CMK (cell line): ENCODE data around the gene NKAIN4.

ENCODE experiments used
- DNase-seq: peaks from one replicate; pipeline ENCODE4 v3.0.0-alpha.2; 2010; ENCODE audit warnings: low read depth

Gene NKAIN4

DNA sequence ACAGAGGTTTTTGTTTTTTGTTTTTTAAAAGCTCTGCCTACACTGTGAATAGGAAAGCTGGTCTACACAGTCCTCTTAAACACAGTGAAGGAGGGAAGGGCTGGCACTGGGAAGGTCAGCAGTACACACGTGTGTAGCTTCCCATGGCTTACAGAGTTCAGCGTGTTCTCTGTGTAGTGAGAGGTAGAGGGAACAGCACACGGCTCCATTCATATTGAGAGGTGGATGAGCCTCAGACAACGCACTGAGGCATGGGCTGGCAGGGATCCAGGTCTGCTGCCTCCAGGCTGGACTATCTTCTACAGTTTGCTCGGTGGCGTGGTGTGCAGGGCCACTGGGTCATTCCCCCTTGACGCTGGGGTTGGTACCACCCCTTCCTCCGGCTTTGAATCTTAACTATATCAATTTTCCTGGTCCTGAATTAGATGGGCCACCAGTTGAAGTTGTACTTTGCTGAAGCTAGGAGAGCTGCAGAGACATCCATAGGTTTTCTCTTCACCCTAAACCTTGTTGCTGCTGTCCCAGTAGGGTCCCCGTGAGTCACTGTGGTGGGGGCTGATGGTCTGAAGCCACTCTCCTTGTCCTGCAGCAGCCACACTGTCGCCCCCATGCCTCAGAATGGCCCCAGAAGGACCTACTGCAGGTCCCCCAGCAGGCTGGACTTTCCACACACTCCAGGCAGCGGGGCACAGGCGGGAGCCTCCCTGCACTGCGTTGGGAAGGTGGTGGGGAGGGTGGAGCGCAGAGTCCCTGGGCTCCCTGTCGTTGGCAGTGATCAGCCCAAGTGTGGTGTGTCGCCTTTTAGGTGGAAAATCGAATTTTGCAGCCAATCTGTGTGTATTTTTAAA, 20.3 kb upstream of the NKAIN4 start:
- DNase-seq: no peak

DNA sequence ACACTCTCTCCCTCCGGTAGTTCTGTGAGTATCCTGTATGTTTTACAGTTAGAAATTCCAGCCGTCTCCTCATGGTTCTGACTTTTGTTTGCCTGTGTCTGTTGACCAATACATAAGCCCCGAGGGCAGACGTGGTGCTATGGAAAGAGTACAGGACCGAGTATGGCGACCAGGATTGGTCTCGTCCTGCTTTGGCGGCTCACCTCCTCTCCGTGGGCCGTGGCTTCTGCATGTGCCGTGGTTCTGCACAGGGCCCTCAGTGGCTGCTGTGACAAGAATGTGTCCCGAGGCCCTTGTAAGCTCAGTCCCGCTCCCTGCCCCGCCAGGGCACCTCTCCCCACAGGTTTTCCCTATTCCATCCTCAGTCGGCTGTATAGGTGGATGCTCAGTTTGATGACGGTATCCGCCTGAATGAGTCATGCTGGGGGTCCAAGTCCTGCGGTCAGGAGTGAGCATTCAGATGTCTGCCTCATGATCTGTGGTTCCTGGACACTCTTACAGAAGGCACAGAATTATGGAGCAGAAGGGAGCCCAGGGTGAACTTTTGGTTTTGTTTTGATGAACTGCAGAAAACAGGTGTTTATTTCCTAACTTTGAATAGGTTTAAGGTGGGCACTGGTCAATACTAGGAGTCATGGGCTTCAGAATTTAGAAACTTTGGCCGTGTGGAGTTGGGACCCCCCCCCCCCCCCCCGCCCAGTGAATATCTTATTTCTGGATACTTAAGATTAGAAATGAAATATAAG, 19.5 kb upstream of the NKAIN4 start:
- DNase-seq: no peak

DNA sequence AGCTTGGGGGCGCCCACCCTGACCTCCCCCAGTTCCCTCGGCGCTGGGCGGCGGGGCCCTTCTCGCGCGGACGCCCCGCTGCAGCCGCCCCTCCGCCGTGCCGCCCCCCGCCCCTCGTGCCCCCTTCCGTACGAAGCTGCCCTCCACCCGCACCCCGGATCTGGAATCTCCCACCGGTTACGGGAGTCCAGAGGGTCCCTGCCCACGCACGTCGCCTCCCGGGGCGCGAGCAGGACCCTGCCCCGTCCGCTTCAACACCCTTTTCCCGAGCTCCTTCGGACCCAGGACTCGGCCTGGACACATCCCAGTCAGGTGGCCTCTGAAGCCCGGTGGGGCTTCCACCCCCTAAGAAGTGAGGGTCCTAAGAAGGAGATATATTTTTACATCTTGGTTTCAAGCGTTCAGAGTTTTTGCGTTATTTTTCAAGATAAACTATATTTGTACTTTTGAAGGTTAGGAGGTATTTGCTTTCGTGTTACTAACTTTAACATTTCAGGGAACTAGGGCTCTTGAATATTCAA, 18.9 kb upstream of the NKAIN4 start:
- no peak for DNase-seq

GRCh38 chr20:63272105-63273058, 18.1 kb upstream of the NKAIN4 start, which contains the start of gene ARFGAP1:
Gene ARFGAP1, plus strand, starts transcription at chr20:63272813. Its CDS starts 2,768 bp downstream, at chr20:63275581.
- peak; percentile 82 for DNase-seq

DNA sequence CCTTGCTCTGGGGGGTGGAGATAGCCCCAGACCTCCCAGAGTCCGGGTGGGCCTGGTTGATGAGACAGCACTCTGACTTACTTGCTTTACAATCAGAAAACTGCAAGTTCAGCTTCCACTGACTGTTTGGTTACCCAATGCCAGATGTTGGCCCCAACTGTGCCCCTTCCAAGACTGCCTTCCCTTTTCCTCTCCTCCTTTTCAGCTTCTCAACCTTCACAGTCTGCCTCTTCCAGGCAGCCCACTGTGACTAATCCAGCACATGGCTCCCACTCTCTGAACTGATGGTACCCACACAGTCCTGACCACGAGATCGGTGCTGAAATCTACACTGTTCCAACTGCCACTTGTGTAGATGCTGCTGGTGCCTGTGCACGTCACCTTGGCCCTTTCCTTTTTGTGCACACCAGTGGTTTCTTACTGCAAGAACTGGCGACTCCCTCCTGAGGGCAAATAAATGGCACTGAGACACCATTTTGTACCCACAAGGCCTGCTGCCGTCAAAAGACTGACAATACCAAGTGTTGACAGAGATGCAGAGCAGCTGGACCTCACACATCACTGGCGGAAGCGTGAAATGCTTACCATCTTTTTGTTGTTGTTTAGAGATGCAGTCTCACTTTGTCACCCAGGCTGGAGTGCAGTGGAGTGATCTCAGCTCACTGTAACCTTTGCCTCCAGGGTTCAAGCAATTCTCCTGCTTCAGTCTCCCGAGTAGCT, 16.5 kb upstream of the NKAIN4 start:
- no peak for DNase-seq

- no peak for DNase-seq
These were observed 15.5 kb upstream of the NKAIN4 start for GRCh38 chr20:63269724-63270123.

DNA sequence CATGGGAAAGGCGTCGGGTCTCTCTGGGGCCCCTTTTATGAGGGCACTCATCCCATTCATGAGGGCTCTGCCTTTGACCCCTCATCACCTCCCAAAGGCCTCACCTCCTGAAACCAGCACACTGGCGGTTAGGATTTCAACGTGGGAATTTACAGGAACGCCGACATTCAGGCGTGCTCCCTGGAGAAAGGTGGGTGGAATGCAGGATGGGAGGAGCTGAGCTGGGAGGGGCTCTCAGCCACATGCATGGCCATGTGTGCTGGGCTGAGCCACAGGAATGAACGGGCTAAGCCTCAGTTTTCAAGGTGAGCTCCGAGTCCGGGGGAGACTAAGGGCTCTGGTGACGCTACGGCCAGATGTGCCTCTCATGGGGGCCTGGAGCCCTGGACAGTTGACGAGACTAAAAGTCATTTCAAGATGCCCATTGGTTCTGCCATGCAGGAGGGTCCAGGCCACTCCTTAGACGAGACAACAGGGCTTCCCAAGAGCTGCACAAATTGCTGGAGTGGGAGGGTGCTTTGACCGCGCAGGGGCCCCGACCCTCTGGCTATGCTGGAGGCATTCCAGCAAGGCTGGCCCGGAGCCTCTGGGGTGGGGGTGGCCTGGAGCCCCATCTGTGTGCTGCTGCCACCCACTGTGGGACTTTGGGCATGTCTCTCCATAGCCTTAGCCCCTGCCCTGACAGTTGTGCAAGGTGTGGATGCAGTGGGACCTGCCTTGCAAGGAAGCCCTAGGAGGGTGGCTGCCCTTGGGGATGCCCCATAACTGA, 14.6 kb upstream of the NKAIN4 start:
- no peak for DNase-seq

GRCh38 chr20:63268256-63268655, 14.0 kb upstream of the NKAIN4 start:
- DNase-seq: no peak

DNA sequence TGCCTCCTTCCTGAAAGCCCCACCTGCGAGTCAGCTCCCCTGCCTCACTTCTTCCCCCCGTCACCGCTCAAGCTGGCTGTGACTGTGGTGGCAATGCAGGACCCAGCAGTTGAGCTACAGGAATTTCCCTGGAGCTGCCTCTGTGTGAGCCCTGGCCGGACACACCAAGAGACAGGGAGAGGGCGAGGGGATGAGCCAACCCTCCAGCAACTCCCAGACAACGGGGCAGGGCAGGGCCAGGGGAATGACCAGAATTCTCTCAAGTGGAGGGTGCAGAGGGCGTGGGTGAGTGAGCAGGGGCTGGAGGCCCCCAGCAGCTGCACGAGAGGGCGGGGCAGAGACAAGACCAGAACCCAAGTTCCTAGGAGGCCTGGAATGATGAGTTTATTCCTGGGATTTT, 13.4 kb upstream of the NKAIN4 start:
- no peak for DNase-seq

DNA sequence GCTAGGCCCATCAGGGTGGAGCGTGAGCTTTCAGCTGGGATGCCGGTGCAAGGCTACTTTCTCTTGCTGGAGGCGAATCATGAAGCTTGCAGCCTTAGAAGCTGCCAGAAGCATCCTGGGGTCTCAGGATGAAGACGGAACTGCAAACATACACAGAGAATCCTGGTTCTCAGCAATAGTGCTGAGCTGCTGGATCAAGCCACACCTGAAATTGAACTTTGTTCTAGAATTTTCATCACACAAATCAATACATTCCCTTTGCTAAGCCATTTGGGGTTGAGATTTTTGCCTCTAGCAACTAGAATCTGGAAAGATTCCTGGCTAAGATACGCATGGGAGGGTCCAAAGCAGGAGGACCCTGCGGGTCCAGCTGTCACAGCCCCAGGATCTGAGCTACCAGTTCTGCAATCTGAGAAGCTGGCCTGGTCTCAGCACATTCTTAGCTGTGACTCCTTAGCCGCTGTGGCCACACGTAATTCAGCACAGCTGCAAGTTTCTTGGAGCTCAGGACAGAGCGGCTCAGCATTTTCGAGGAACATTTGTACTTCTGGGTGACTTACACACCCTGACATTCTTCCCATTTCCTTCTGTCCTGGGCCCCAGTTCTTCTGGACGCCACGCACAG, 11.7 kb upstream of the NKAIN4 start:
- DNase-seq: no peak

- DNase-seq: no peak
These were observed 10.3 kb upstream of the NKAIN4 start for GRCh38 chr20:63264519-63264918.

- no peak for DNase-seq
These were observed 9.7 kb upstream of the NKAIN4 start for GRCh38 chr20:63264000-63264399.

DNA sequence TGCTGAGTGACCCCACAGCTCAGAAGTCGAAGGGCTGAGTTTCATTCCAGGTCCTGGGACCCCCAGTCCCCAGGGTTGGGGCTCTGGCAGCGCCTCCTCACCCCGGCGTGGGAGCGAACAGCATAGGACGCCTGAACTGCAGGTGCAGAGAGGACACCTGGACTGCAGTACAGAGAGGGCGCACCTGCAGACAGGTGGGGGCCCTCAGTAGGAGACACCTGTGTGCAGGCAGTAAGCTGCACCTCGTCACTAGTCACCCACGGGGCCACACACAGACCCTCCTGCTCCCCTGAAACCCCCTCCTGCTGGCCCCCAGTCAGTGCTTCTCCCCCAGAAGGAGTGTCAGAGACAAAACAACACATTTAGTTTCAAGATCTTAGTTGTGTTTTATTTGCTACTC, 8.6 kb upstream of the NKAIN4 start:
- DNase-seq: no peak

DNA sequence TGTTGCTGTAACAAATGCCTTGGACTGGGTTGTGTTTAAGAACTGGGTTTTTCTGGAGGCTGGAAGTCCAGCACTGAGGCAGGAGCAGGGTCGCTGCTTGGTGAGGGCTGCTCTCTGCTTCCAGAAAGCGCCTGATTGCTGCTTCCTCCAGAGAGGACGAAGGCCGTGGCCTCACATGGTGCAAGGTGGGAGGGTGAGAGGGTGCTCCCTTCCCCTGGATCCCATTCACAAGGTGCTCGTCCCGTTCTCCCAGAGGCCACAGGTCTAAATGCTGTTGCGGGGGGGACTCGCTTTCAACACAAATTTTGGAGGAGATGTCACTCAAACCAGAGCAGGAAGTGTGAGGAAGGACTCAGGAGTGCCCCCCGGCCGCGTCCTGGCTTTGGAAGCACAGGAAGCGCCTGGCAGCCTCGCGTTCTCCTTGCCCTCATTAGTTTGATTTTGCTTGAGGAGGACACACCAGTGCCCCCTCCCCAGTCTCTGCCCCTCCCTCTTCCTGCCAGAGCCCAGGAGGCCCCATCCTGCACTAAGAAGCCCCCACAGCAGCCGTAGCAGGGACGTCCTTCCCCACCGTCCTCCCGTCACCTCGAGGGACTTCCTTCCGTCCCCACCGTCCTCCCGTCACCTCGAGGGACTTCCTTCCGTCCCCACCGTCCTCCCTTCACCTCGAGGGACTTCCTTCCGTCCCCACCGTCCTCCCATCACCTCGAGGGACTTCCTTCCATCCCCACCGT, 7.7 kb upstream of the NKAIN4 start:
- DNase-seq: no peak

DNA sequence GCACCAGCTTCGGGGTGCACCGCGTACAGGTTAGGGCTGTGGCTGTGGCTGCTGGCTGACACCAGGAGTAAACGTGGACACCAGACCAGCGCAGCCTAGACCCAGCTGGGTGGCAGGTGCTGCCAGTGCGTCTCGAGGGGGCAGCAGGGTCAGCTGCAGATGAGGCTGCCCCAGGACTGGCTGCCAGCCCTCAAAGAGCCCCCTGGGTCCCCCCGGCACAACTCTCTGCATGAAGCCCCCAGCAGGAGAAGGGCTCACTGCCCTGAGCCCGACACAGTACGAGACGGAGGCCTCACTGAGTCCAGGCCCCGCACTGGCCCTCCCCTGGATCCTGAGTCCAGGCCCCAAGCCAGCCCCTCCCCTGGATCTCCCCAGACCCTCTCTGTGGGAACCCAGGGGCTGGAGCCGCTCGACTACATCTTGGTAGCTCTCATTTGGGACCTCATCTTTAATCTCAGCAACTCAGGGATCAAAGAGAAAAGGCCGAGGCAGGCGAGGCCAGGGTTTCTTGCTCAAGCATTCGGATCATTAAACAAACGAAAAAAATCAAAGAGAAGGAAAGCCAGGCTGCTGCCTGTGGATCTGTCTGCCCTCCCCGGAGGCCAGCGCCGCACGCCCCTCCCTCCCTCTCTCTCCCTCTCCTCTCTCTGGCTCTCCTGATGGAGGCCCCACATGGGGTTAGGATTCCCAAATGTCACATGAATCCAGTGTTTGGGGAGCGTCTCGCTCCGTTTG, 7.0 kb upstream of the NKAIN4 start:
- DNase-seq: no peak

DNA sequence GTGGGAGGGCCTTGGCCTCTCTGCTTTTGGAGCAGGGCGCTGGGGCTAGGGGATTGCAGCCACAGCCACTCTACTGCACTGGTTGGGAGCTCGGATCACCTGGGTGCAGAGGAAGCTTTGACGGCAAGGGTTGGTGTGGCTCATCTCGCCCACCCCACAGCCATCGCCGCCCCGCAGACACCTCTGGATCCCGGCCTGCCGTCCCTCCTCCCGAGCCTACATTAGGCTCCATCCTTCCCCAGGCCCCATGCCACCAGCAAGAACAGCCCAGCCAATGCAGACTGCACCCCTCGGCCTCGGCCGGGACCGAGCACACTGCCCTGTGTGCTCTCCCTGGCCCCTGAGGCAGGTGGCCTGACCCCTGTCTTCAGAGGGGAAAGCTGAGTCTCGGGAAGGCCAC, 6.3 kb upstream of the NKAIN4 start:
- DNase-seq: no peak

DNA sequence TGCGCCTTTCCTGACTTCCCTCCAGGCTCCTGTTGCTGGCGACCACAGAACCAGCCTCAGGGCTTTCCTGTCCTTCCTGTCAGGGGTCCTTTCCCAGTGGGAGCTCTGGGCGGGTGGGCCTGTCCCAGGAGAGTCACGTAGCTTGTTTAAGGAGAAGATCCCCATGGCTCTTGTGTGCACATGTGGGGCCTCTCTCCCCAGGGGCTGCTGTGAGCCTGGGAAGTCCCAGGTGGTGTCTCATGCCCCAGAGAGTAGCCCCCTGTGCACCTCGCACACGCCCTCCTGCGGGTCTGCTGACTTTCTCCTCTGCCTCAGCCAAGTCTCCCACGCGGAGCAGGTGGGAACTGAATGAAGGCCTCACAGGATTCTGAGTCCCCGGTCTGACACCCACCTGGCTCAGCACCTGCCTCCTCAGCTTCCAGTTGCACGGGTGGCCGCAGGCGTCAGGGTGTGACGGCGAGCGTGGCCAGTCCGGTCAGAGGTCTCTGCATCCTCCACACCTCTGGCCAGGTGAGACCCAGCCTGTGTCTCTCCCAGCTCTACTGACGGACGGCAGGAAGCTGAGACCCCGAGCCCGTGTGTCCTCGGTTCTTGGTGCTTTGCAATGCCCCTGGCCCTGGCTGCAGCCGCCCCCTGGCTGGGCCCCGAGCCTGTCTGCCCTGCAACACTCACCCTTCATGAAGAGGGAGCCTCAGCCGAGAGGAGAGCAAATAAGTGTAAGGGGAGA, 5.6 kb upstream of the NKAIN4 start:
- DNase-seq: no peak

- no peak for DNase-seq
These were observed 4.5 kb upstream of the NKAIN4 start for GRCh38 chr20:63258781-63259180.
